Epidermal melanocyte (primary cell): Measurements from ENCODE around the gene EEF1AKMT2.
"Not testable (repeated sequence)": the region's sequence is repeated elsewhere in the genome, so short reads cannot be mapped to it uniquely, and the experiment has no call there.

Source experiments
- DNase-seq: peaks from one replicate; pipeline ENCODE4 v3.0.0; 2011; ENCODE audit warnings: low spot score; ENCODE audit not compliant: insufficient read length

Gene EEF1AKMT2

DNA sequence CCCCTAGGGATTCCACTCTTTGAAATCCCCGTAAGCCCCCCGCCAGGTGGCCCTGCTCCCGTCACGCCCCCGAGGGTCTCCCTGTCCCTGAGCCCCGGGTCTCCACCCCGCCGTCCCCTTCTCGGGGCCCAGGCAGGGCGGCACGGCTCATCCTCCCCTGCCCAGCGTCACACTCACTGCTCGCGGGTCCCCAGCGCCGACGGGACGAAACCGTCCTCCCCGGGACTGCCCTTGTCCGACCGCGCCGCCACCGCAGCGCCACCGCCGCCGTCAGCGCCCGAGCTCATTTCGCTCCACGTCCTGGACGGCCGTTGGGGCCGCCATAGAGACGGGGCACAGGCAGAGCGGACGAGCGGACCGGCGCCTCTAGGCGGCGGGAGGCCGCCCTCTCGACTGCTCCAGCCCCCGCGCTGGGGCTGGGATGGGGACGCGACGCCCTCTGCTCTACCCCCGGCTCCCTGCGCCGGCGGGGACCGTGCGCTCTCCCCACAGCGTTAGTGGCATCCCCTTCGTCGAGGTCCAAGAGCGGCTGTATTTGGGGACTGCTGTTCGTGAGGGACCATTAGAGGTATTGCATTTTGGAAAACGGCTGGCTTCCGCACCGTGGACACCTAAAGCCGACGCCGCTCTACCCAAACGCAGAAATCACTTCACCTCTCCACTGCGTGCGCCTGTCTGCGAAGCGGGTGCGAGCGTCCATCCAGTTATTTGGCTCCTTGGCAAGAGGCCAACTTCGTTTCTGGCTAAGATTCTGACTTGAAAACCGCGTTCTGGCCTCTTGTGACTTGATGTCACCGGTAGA lies at the start of gene EEF1AKMT2:
Gene EEF1AKMT2 (minus strand): TSS at position 341 of the 802 bp plus-strand sequence. CDS start 54 bp downstream, at position 287.
- DNase-seq: peak; percentile 80

GRCh38 chr10:124837687-124838086 lies 46.0 kb upstream of the EEF1AKMT2 start:
- DNase-seq: peak; percentile 38

DNA sequence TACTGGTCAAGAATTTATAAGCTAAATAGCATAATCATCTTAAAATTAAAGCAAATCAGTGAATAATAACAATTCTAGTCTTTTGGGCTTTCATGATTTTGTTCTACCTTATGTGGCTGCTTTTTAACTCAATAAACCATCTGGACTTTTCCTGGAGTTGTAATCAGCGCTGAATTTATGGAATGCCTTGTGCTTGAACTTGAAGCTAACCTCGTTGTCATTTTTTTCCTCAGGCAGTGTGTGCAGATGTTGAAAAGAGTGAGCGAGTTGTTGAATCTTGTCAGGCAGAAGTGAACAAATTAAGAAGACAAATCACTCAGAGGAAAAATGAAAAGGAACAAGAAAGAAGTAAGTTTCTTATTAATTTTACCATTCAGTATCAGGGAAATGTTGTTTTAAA lies 39.4 kb upstream of the EEF1AKMT2 start:
- DNase-seq: no peak

- no peak for DNase-seq
Observed at GRCh38 chr10:124830445-124830844, 38.8 kb upstream of the EEF1AKMT2 start.

DNA sequence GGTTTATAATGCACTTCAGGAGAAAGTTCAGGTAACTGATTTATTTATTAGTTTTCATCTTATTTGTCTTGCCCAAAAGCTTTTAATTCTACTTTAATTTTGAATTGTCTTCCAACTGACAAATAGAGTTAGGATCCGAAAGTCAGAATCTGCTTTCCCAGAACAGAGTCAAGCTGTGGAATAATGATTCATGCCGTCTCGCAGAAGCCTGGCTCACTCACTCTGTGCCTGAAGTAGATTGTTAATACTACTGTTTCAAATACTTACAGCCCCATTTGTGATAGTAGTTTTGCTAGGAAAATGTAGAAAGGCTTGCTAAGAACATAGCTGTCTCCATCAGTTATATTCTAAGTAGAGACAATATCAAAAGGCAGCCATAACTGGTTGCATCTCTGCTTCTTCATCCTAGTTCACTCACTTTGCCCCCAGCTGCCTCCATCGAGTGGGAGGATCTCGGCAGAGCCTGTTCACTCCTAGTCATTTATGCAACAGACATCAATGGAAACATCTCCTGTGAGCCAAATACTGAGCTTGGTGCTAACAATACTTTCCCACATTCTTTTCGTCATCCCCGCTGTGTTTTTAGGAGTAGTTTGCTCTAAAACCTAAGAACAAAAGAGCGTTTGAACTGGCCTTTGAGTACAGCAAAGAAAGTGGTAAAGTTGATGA lies 37.9 kb upstream of the EEF1AKMT2 start:
- DNase-seq: no peak

GRCh38 chr10:124827474-124827873 lies 35.8 kb upstream of the EEF1AKMT2 start:
- no peak for DNase-seq

GRCh38 chr10:124826262-124826661 lies 34.6 kb upstream of the EEF1AKMT2 start:
- no peak for DNase-seq

GRCh38 chr10:124825702-124826101 lies 34.0 kb upstream of the EEF1AKMT2 start:
- DNase-seq: no peak

DNA sequence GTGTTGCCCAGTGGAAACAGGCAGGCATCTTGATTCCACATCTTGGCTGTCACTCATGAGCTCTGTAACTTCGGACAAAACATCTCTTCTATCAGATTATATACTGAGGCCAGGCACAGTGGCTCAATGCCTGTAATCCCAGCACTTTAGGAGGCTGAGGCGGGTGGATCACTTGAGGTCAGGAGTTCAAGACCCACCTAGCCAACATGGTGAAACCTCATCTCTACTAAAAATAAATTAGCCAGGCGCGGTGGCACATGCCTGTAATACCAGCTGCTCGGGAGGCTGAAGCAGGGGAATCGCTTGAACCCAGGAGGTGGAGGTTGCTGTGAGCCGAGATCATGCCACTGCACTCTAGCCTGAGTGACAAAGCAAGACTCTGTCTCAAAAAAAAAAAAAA lies 33.2 kb upstream of the EEF1AKMT2 start:
- not testable (repeated sequence) for DNase-seq

GRCh38 chr10:124824507-124824906 lies 32.8 kb upstream of the EEF1AKMT2 start:
- no peak for DNase-seq

DNA sequence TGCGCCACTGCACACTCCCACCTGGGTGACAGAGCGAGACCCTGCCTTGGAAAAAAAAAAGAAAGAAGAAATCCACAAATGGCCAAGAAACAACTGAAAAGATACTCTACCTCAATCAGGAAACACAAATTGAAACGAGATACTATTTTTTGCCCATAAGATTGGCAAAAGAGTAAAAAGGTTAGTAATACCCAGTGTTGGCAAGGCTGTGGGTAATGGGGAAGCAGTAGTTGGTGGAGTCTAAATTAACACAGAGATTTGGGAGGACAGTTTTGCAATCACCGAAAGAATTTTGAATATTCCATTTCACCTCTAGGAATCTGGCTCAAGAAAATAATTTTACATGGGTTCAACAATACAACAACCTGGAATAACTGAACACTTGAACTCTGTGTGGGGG lies 29.8 kb upstream of the EEF1AKMT2 start:
- no peak for DNase-seq

DNA sequence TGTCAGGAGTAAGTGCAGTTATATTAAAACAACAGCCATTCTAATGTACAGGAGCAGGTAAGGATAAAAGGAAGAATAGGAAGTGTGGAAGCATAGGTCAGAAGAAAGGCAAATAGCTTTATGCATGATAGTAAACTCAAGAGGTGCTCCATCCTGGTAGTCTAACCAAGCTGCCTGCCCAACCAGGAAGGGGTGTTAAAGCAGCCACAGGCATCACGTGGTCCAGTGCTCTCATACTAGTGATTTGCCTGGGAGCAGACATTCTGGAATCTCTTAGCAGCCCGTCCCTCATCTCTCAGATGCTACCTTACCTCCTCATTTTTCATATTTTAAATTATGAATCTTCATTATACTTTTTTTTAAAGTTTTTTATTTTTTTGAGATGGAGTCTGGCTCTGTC lies 28.4 kb upstream of the EEF1AKMT2 start:
- DNase-seq: no peak

- no peak for DNase-seq
Observed at GRCh38 chr10:124802313-124802675, 10.6 kb upstream of the EEF1AKMT2 start.

DNA sequence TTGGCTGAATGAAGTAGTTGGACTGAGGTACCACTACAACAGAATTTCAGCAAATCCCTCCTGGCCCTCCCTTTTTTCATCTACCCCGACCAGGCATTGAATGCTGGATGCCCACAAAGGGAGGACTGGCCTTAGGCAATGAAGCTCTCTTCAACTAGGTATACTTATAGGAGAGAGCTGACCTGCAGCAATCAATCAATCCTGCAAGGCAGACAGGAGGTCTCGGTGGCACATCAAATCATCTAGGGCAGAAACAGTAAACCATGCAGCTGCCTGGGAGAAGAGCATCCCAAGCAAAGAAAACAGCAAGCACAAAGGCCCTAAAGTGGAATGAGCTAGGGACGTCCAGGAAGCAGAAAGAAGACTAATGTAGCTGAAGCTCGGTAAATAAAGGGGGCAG lies 7.5 kb upstream of the EEF1AKMT2 start:
- DNase-seq: no peak

- DNase-seq: no peak
Observed at GRCh38 chr10:124798781-124799180, 7.1 kb upstream of the EEF1AKMT2 start.

DNA sequence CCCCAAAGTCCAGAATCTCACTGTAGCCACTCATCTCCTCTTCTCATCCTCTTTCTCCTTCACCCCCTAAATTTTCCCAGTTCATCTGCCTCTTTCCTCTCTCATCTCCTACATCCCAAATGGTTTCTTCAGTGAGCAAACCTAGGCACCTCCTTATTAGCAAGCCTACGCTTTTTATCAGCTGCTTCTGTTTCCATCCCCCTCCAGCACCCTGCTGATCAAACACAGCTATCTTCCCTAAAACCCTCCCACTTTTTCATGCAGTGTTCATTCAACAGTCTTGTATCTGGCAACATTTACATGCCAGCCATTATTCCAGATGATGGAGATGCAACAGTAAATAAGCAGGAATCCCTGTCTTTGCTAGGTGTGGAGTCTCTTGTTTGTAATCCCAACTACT lies 6.7 kb upstream of the EEF1AKMT2 start:
- no peak for DNase-seq

DNA sequence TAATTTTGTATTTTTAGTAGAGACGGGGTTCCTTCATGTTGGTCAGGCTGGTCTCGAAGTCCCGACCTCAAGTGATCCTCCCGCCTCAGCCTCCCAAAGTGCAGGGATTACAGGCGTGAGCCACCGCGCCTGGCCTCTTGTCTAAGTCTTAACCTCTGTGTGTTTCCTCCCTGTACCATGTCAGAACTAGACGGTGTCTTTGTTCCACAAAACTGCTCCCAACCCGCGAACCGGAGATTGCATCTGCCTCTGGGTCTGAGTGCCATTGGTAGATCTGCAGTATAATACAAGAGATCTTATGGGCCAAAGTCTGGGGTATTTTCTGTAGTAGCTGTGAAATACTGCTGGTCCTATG lies 1.3 kb upstream of the EEF1AKMT2 start:
- no peak for DNase-seq

GRCh38 chr10:124782900-124783299 lies 8.8 kb downstream of the EEF1AKMT2 start:
- not testable (repeated sequence) for DNase-seq

GRCh38 chr10:124768791-124769190 lies 22.9 kb downstream of the EEF1AKMT2 start:
- DNase-seq: no peak

GRCh38 chr10:124765256-124765655 lies 26.4 kb downstream of the EEF1AKMT2 start:
- no peak for DNase-seq

- no peak for DNase-seq
Observed at GRCh38 chr10:124763267-124763666, 28.4 kb downstream of the EEF1AKMT2 start.

DNA sequence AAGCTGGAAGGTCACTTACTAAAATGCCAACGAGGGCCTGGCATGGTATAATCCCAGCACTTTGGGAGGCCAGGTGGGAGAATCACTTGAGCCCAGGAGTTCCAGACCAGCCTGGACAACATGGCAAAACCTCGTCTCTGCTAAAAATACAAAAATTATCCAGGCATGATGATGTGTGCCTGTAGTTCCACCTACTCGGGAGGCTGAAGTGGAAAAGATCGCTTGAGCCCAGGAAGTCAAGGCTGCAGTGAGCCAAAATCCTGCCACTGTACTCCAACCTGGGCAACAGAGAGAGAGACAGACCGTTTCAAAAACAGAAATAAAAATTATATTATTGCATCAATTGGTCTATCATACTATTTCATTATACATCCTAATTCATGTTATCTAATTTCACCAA lies 29.4 kb downstream of the EEF1AKMT2 start:
- no peak for DNase-seq
